Measurements from ENCODE around the gene TRMT2A.
"Not testable (repeated sequence)": the region's sequence is repeated elsewhere in the genome, so short reads cannot be mapped to it uniquely, and the experiment has no call there.

Gene TRMT2A, protein sequence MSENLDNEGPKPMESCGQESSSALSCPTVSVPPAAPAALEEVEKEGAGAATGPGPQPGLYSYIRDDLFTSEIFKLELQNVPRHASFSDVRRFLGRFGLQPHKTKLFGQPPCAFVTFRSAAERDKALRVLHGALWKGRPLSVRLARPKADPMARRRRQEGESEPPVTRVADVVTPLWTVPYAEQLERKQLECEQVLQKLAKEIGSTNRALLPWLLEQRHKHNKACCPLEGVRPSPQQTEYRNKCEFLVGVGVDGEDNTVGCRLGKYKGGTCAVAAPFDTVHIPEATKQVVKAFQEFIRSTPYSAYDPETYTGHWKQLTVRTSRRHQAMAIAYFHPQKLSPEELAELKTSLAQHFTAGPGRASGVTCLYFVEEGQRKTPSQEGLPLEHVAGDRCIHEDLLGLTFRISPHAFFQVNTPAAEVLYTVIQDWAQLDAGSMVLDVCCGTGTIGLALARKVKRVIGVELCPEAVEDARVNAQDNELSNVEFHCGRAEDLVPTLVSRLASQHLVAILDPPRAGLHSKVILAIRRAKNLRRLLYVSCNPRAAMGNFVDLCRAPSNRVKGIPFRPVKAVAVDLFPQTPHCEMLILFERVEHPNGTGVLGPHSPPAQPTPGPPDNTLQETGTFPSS

DNA sequence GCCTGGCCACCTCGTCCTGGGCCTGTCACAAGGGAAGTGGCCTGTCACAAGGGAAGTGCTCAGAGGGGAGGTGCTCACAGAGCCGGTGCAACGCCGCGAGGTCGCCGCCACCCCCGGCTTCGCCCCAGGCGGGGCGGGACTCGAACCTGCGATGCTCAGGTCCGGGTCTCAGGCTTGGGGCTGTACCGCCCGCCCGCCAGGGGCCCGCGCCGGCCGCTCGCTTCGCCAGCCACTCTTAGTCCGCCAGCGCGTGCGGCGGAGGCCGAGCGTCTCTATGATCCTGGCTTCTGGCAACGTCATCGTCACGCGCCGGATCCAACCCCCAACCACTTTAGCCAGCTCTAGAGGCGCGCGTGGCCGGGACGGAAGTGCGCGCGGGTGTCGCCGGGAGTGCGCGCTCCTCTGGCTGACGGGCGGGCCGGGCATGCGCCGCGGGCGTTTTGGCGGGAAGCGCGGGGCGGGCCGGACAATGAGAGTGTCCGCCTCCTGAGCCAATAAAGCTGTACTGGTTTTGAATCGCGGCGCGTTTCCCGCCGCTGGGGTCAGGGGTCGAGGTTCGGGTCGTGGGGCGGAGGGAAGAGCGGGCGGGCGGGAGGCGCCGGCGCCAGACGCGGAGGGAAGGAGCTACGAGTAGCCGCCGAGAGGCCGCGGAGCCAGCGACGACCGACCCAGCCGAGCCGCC lies at the start of gene TRMT2A:
Gene TRMT2A, minus strand, starts transcription at position 276 of the 682 bp plus-strand sequence. CDS start 320 bp downstream, outside the sequence.
- peak; percentile 88 to 97 for DNase-seq (ENCODE audit: low spot score in 2 of 2)
- Histone ChIP-seq H3K4me1 (peaks cover 9% of the 10 kb centered on the region), H3K4me3 (peak within 1 kb of the TSS; percentile 84)

DNA sequence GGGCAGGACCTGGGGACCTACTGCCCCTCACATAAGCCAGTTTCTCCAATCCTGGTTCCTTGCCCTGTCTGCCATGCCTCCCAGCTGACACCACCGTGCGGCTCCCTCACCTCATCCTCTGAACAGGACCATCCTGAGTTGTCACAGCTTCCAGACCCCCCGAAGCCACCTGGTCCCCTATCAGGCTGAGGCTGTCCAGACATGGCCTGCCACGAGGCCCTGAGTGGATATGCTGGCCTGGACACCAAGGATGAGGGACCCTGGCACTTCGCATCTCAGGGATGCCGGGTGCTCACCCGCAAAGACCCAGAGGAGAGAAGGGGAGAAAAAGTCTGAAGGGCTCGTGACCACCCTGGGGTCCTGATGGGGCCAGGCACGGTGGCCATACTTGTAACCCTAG lies 49.7 kb upstream of the TRMT2A start:
- H3K9me3 ChIP-seq, result no peaks in the 10 kb centered on the region
- no peak for DNase-seq (ENCODE audit: low spot score in 2 of 2)
- H3K27me3 ChIP-seq (ENCODE audit: low read depth), result no peaks in the 10 kb centered on the region
- no peaks in the 10 kb centered on the region for H3K4me1 ChIP-seq
- in situ Hi-C loops (cut with MboI; ENCODE audit: low sequenced_read_pairs), result no loop called here
- no peaks in the 10 kb centered on the region for H3K36me3 ChIP-seq (replicated peaks)
- H3K4me3 ChIP-seq, result no peak overlapping the region

More for the DNA sequence above, at the start of gene TRMT2A:
- Histone ChIP-seq H3K27me3 (ENCODE audit: low read depth) (no peaks in the 10 kb centered on the region), H3K36me3 (replicated peaks) (peaks cover 84% of the 10 kb centered on the region), H3K9me3 (no peaks in the 10 kb centered on the region)
- in situ Hi-C loops (cut with MboI; ENCODE audit: low sequenced_read_pairs), result no loop called here

DNA sequence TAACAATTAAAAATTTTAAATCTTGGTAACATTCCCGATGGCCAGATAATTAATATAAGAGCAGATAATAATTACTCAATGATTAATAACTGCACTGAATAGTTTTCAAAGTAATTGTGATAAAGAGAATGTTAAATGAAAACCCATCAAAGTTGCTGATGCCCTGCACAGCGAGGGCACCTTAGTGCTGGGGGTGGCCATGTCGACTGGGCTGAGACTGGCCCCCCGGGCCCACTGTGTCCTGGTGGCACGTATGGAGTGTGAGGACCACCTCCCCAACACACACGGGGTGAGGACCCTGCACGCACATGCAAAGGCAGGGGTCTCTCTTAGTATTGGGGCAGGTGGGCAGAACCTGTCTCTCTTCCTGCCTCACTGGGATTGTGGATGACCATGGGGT lies 48.9 kb upstream of the TRMT2A start:
- Histone ChIP-seq H3K36me3 (replicated peaks) (no peaks in the 10 kb centered on the region), H3K4me1 (no peaks in the 10 kb centered on the region), H3K4me3 (no peak overlapping the region), H3K27me3 (ENCODE audit: low read depth) (no peaks in the 10 kb centered on the region), H3K9me3 (no peaks in the 10 kb centered on the region)
- in situ Hi-C loops (cut with MboI; ENCODE audit: low sequenced_read_pairs), result no loop called here
- no peak for DNase-seq (ENCODE audit: low spot score in 2 of 2)

DNA sequence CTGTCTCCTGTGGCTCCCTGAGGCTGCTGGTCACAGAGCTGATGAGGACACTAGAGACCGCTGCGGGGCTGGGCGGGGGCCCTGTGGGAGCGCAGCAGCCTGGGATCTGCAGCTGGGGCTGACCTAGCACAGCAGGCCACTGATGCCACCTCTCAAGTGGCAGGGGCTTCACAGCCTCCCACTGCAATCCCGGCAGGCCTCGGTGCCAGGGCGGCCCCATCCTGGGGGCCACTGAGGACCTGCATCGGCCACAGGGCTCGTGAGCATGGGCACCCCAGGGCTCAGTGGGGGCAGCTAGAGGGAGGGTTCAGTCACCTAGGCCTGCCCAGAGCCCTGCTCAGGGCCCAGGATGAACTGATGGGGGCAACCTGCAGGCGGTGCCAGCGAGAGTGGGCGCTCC lies 48.4 kb upstream of the TRMT2A start:
- Histone ChIP-seq H3K4me1 (no peaks in the 10 kb centered on the region), H3K4me3 (no peak overlapping the region), H3K27me3 (ENCODE audit: low read depth) (no peaks in the 10 kb centered on the region), H3K36me3 (replicated peaks) (no peaks in the 10 kb centered on the region), H3K9me3 (no peaks in the 10 kb centered on the region)
- in situ Hi-C loops (cut with MboI; ENCODE audit: low sequenced_read_pairs), result no loop called here
- no peak for DNase-seq (ENCODE audit: low spot score in 2 of 2)

DNA sequence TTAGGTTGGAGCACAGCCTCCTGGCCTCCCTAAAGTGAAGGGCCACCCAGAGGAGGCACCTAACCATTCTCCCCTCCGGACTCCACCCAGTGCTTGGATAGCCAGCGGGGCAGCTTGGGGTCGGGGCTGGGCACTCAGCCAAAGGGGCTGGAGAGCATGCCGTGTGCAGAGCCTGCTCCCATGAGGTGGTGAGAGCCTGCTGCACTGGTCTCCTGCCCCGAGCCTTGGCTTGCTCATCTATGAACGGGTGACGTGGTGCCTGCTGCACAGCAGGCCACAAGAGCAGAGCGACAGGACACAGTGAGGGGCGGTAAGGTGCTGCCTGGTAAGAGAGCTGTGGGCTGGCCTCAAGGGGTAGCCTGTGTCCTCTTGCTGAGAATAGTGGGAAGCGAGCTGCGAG lies 47.8 kb upstream of the TRMT2A start:
- Histone ChIP-seq H3K36me3 (replicated peaks) (no peaks in the 10 kb centered on the region), H3K4me3 (no peak overlapping the region), H3K9me3 (no peaks in the 10 kb centered on the region), H3K4me1 (no peaks in the 10 kb centered on the region), H3K27me3 (ENCODE audit: low read depth) (no peaks in the 10 kb centered on the region)
- no peak for DNase-seq (ENCODE audit: low spot score in 2 of 2)
- in situ Hi-C loops (cut with MboI; ENCODE audit: low sequenced_read_pairs), result no loop called here

DNA sequence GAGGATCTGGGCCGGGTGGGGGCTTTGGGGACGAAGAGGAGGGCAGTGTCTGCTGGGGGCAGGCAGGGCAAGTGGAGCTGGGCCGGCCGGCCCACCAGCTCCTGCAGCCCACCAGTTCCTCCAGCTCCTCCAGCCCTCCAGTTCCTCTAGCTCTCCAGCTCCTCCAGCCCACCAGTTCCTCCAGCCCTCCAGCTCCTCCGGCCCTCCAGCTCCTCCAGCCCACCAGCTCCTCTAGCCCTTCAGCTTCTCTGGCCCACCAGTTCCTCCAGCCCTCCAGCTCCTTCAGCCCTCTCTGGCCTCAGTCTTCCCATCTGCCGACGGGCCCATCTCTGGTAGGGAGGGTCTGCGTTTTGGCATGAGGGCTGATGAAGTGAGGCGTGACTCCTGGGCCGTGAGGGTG lies 43.0 kb upstream of the TRMT2A start:
- no peak overlapping the region for H3K4me3 ChIP-seq
- H3K36me3 ChIP-seq (replicated peaks), result no peaks in the 10 kb centered on the region
- no peaks in the 10 kb centered on the region for H3K4me1 ChIP-seq
- H3K27me3 ChIP-seq (ENCODE audit: low read depth), result 0 out of 2 replicates have a peak, but pooled peaks cover 2% of the 10 kb centered on the region
- in situ Hi-C loops (cut with MboI; ENCODE audit: low sequenced_read_pairs), result no loop called here
- H3K9me3 ChIP-seq, result no peaks in the 10 kb centered on the region
- DNase-seq (ENCODE audit: low spot score in 2 of 2), result no peak

DNA sequence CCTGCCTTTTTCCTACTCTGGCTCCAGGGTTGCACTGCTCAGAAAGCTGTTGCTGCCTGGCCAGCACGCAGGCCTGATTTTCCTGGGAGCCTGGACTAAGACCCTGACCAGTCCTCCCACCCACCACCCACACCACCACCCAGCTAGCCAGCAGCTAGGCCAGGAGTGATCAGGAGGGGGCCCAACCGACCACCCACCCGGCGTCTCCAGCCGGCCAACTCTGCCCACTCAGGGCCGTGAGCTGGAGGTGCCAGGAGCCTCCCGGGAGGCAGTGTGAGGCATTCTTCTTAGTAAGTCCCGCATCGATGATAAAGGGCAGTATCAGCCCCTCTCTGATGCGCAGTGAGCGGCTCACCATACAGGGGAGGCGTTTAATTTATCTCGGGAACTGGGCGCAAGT lies 42.5 kb upstream of the TRMT2A start:
- not testable (repeated sequence) for H3K9me3 ChIP-seq; H3K4me3 ChIP-seq; H3K4me1 ChIP-seq; H3K27me3 ChIP-seq (ENCODE audit: low read depth); H3K36me3 ChIP-seq (replicated peaks); DNase-seq (ENCODE audit: low spot score in 2 of 2)
- in situ Hi-C loops (cut with MboI; ENCODE audit: low sequenced_read_pairs), result loop anchor here (5.0 to 10.0 kb wide), 2 partner anchors 133 to 295 kb away; no protein-coding TSS in a partner anchor

DNA sequence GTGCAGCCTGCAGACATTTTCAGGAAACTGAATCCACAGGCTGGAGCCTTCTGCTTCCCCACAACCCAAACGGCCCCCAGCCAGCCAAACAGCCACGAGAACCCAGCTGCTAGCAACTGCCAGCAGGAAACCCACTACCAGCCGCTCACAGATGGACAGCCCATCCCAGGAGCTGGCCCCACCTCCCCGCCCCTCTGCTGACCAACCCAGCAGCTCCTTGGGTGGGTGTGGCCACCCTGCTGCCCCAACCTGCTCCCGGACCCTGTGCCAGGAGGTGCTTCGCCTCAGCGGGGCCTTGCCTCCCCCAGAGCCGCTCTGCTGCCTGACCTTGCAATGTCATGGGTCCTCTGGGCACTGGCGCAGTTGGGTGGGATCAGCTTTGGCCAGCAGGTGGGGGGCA lies 42.0 kb upstream of the TRMT2A start:
- Histone ChIP-seq H3K36me3 (replicated peaks) (no peaks in the 10 kb centered on the region), H3K27me3 (ENCODE audit: low read depth) (0 out of 2 replicates have a peak, but pooled peaks cover 2% of the 10 kb centered on the region), H3K4me1 (no peaks in the 10 kb centered on the region), H3K9me3 (no peaks in the 10 kb centered on the region), H3K4me3 (no peak overlapping the region)
- in situ Hi-C loops (cut with MboI; ENCODE audit: low sequenced_read_pairs), result loop anchor here (5.0 to 10.0 kb wide), 2 partner anchors 133 to 296 kb away; no protein-coding TSS in a partner anchor
- peak in 1 of 2 experiments; percentile 45 for DNase-seq (ENCODE audit: low spot score in 2 of 2)

DNA sequence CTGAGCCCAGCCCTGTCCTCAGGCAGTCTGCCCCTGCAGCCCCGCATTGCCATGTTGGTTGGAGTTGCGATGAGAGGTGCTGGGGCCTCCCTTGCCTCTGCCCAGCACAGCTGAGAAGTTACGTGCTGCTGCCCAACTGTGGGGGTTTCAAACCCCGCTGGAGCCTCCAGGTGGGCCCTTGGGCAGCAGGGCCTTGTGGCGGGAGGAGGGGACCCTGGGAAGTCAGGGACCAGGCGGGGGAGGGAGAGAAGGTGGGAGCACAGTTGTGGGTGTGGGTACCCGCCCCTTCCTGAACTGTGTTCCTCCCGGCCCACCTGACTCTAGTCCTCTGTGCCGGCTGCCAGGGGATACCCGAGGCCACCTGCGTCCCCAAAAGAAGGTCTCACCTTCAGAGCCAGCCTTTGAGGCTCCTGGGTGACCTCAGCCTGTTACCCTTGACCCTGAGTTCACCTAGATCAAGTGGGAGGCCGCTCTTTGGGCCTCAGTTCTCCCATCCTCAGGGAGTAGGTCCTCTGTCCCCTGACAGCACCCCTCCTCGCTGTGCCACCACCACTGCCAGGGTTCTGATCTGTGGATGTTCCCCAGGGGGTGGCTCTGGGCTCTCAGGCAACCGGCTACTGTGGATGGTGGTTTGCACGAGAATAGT lies 41.5 kb upstream of the TRMT2A start:
- Histone ChIP-seq H3K36me3 (replicated peaks) (no peaks in the 10 kb centered on the region), H3K9me3 (no peaks in the 10 kb centered on the region), H3K4me3 (no peak overlapping the region), H3K27me3 (ENCODE audit: low read depth) (0 out of 2 replicates have a peak, but pooled peaks cover 2% of the 10 kb centered on the region), H3K4me1 (no peaks in the 10 kb centered on the region)
- in situ Hi-C loops (cut with MboI; ENCODE audit: low sequenced_read_pairs), result loop anchor here (5.0 to 10.0 kb wide), 2 partner anchors 134 to 296 kb away; no protein-coding TSS in a partner anchor
- no peak for DNase-seq (ENCODE audit: low spot score in 2 of 2)

DNA sequence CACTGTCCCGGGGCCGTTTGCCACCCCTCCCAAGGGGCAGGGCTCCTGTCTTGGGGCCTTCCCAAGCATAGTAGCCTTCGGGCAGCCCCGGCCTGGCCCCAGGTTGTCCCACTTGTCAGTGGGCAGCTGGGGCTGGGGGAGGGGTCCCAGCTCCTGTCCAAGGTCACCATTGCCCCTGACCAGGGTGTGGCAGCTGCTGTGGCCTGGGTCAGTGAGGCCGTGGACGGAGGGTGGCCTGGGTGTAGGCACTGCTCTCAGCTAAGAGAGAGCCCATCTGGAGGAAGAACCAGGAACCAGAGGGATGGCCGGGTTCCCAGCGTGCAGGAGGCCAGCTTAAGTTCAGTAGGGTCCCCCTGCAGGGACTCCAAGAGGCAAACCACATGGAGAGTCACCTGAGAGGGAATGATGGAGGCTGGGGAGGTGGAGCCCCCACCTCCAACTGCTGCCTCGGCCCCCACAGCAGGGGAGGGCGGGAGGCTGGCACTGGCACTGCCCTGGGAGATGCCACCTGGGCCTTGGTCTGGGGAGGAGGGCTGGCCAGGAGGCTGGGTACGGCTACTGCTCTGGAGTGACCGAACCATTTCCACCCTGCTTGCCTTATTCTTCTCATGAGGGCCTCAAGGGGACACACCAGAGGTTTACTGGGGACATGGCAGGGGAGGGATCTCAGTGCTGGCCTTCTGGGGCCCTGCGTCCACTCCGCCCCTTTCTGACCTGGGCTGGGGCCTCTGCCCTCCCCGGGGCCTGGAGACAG lies 40.6 kb upstream of the TRMT2A start:
- Histone ChIP-seq H3K27me3 (ENCODE audit: low read depth) (0 out of 2 replicates have a peak, but pooled peaks cover 2% of the 10 kb centered on the region), H3K36me3 (replicated peaks) (no peaks in the 10 kb centered on the region), H3K9me3 (no peaks in the 10 kb centered on the region), H3K4me3 (no peak overlapping the region), H3K4me1 (no peaks in the 10 kb centered on the region)
- no peak for DNase-seq (ENCODE audit: low spot score in 2 of 2)
- in situ Hi-C loops (cut with MboI; ENCODE audit: low sequenced_read_pairs), result loop anchor here (5.0 to 10.0 kb wide), 2 partner anchors 135 to 297 kb away; no protein-coding TSS in a partner anchor

DNA sequence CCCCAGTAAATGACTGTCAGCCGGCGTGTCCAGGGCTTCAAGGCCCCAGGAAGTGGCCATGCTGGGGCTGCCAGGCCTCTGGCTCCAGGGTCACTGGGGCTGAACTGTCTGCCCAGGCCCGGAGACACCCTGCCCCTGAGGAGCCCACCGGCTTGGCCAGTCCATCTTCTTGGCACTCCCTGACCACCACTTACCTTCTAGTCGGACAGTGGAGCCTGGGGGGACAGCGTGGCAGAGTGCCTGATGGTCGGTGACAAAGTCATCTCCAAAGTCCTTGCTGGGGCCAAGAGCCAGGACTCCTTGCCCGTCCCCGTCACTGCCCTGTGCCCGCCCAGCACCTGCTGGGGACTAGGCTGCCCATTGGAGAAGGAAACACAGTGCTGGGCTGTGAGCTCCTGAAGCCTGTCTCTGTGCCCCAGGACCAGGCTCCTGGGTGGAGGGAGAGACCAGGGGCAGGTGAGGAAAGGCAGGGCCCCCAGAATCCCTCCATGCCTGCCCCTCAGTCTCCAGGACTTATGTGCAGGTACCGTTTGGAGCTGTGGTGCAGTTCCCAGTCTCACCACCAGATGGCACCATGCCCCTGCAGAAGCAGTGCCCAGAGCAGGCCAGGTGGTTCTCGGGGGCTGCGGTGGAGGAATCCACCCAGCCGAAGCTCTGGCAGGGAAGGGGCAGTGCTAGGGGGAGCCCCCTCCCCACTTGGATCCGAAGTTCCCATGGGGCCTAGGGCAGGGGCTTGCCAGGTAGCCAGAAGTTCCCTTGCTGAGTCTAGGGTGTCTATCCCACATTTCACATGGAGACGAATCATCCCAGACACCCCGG lies 39.8 kb upstream of the TRMT2A start:
- H3K36me3 ChIP-seq (replicated peaks), result no peaks in the 10 kb centered on the region
- H3K9me3 ChIP-seq, result no peaks in the 10 kb centered on the region
- no peaks in the 10 kb centered on the region for H3K4me1 ChIP-seq
- no peak overlapping the region for H3K4me3 ChIP-seq
- in situ Hi-C loops (cut with MboI; ENCODE audit: low sequenced_read_pairs), result loop anchor here (5.0 to 10.0 kb wide), 2 partner anchors 135 to 298 kb away; no protein-coding TSS in a partner anchor
- DNase-seq (ENCODE audit: low spot score in 2 of 2), result peak; percentile 38 to 93
- 0 out of 2 replicates have a peak, but pooled peaks cover 2% of the 10 kb centered on the region for H3K27me3 ChIP-seq (ENCODE audit: low read depth)

DNA sequence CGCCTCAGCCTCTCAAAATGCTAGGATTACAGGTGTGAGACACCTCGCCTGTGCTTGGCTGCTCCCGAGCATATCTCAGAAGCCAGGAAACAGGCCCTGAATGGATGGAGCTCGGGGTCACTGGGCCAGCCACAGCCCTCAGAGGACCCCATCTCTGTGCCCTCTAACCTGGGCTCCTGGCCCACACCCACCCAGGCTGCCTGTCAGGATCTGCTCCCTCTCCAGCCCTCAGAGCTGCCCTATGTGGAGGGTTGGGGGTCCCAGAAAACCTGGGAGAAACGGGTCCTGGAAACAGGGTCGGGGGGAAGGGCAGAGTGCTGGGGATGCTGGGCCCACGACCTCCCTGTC lies 39.0 kb upstream of the TRMT2A start:
- in situ Hi-C loops (cut with MboI; ENCODE audit: low sequenced_read_pairs), result loop anchor here (5.0 to 10.0 kb wide), 2 partner anchors 136 to 299 kb away; no protein-coding TSS in a partner anchor
- Histone ChIP-seq H3K4me1 (no peaks in the 10 kb centered on the region), H3K36me3 (replicated peaks) (no peaks in the 10 kb centered on the region), H3K4me3 (no peak overlapping the region), H3K27me3 (ENCODE audit: low read depth) (0 out of 2 replicates have a peak, but pooled peaks cover 2% of the 10 kb centered on the region), H3K9me3 (no peaks in the 10 kb centered on the region)
- DNase-seq (ENCODE audit: low spot score in 2 of 2), result no peak

Measured in HAP-1 (cell line).